ENCODE measurements around the gene ELL2. TPM values are rescaled to one million over a fixed set of nuclear protein-coding genes. Genes with fewer than 3 reads are reported as not detected.

The ELL2 gene
- polyA plus RNA-seq, 1 of the 3 experiments (the other 2 are of a cell fraction) = 18.4 TPM

DNA sequence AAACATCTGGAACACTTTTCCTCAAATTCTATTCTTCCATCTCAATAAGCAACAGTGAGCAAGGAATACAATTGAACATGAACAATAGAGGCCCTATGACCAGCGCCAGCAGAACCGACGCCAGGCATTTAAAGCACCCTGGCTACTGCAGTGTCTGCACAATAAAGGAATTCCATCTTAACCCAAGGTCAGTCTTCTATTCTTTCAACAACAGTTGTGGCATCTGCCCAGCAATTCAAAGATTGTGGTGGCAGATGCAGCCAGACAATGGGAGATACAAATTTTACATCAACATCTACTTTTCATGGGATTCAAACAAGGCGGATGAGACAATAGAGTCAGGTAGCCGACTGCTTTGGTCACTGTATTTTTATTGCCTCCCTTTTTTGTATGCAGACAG, 65.9 kb downstream of the ELL2 start:
- POLR2A ChIA-PET = no interaction called here
- Histone ChIP-seq H3K27me3 (ENCODE audit: insufficient read depth) (no peaks in the 10 kb centered on the region), H3K4me1 (ENCODE audit: control insufficient read depth in 1 of 2, insufficient read depth in 2 of 2, low read depth in 1 of 2, low read length in 1 of 2) (peaks cover 10 to 14% of the 10 kb centered on the region in 2 experiments; a peak in 2 of 4 replicates), H3K9me2 (no peaks in the 10 kb centered on the region), H3K9me3 (no peaks in the 10 kb centered on the region), H3K4me3 (ENCODE audit: low read depth in 2 of 2, low read length in 1 of 2) (no peak overlapping the region), H3K27ac (ENCODE audit: low read depth in 2 of 2, low read length in 1 of 2) (no peak overlapping the region), H3K9ac (no peak overlapping the region), H3K79me2 (ENCODE audit: insufficient read depth) (peaks cover 58% of the 10 kb centered on the region), H2AFZ (ENCODE audit: low read depth) (no peak overlapping the region), H3F3A (replicated peaks; ENCODE audit: insufficient read depth) (peaks cover 40% of the 10 kb centered on the region), H3K4me2 (no peak overlapping the region), H4K20me1 (ENCODE audit: insufficient read depth) (no peaks in the 10 kb centered on the region), H3K36me3 (replicated peaks in 1 of 2; ENCODE audit: control insufficient read depth in 1 of 2, insufficient read depth in 2 of 2, low read length in 1 of 2) (peaks cover 61 to 97% of the 10 kb centered on the region in 2 experiments)
- CTCF ChIA-PET = no interaction called here
- 98% methylated on average over 5 of the region's 5 CpGs for WGBS (ENCODE audit: low lambda C conversion rate)
- DNase-seq = no peak
- no peak for TF ChIP-seq EP300 (IDR thresholded peaks at IDR 0.05; ENCODE audit: borderline replicate concordance in 1 of 2, low read depth in 1 of 2, low read length in 1 of 2)
- TF ChIP-seq ELF1 (IDR thresholded peaks at IDR 0.05) = no peak
- no peak for TF ChIP-seq USF2 (IDR thresholded peaks at IDR 0.05; ENCODE audit: borderline replicate concordance, low read depth, low read length)
- TF ChIP-seq TEAD4 (IDR thresholded peaks at IDR 0.05; ENCODE audit: borderline replicate concordance, insufficient read depth) = no peak
- no peak for TF ChIP-seq MEF2A (IDR thresholded peaks at IDR 0.05; ENCODE audit: borderline replicate concordance, low read depth)

GRCh38 chr5:95895251-95895650, 66.4 kb downstream of the ELL2 start:
- H3K27me3 ChIP-seq (ENCODE audit: insufficient read depth) = no peaks in the 10 kb centered on the region
- no peak overlapping the region for H3K4me2 ChIP-seq
- ChIA-PET CTCF (interaction anchor here (0.9 to 1.2 kb wide), 4 partner anchors 36 to 631 kb away, joined by 3 to 4 read pairs (median 3); no protein-coding TSS in a partner anchor), POLR2A (no interaction called here)
- peaks cover 53% of the 10 kb centered on the region for H3K79me2 ChIP-seq (ENCODE audit: insufficient read depth)
- no peak for DNase-seq
- no peaks in the 10 kb centered on the region for H4K20me1 ChIP-seq (ENCODE audit: insufficient read depth)
- peaks cover 36% of the 10 kb centered on the region for H3F3A ChIP-seq (replicated peaks; ENCODE audit: insufficient read depth)
- peaks cover 4 to 9% of the 10 kb centered on the region in 2 experiments; a peak in 2 of 4 replicates for H3K4me1 ChIP-seq (ENCODE audit: control insufficient read depth in 1 of 2, insufficient read depth in 2 of 2, low read depth in 1 of 2, low read length in 1 of 2)
- no peak for TF ChIP-seq MEF2A (IDR thresholded peaks at IDR 0.05; ENCODE audit: borderline replicate concordance, low read depth)
- TF ChIP-seq SIN3A (IDR thresholded peaks at IDR 0.05; ENCODE audit: borderline replicate concordance, low read depth, low read length) = no peak
- TF ChIP-seq PBX3 (IDR thresholded peaks at IDR 0.05) = no peak
- no peak for TF ChIP-seq TEAD4 (IDR thresholded peaks at IDR 0.05; ENCODE audit: borderline replicate concordance, insufficient read depth)
- no peak for TF ChIP-seq ELF1 (IDR thresholded peaks at IDR 0.05)
- no peak for TF ChIP-seq RCOR1 (IDR thresholded peaks at IDR 0.05; ENCODE audit: low read length)
- no peak for TF ChIP-seq TAF1 (IDR thresholded peaks at IDR 0.05; ENCODE audit: borderline replicate concordance, low read depth, low read length)
- TF ChIP-seq, protein P1, sequence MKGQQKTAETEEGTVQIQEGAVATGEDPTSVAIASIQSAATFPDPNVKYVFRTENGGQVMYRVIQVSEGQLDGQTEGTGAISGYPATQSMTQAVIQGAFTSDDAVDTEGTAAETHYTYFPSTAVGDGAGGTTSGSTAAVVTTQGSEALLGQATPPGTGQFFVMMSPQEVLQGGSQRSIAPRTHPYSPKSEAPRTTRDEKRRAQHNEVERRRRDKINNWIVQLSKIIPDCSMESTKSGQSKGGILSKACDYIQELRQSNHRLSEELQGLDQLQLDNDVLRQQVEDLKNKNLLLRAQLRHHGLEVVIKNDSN (IDR thresholded peaks at IDR 0.05; ENCODE audit: borderline replicate concordance, low read depth) = no peak
- no peak for TF ChIP-seq USF2 (IDR thresholded peaks at IDR 0.05; ENCODE audit: borderline replicate concordance, low read depth, low read length)
- no peak for TF ChIP-seq POLR2AphosphoS5 (IDR thresholded peaks at IDR 0.05; ENCODE audit: low read depth, low read length)
- no peak for TF ChIP-seq MXI1 (IDR thresholded peaks at IDR 0.05; ENCODE audit: low read depth, low read length)
- TF ChIP-seq IRF3 (IDR thresholded peaks at IDR 0.05; ENCODE audit: low read depth, low read length) = no peak
- TF ChIP-seq YY1 (IDR thresholded peaks at IDR 0.05; ENCODE audit: low read depth) = no peak
- no peak for TF ChIP-seq NRF1 (IDR thresholded peaks at IDR 0.05; ENCODE audit: low read depth, low read length)
- TF ChIP-seq, protein P2, sequence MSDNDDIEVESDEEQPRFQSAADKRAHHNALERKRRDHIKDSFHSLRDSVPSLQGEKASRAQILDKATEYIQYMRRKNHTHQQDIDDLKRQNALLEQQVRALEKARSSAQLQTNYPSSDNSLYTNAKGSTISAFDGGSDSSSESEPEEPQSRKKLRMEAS (IDR thresholded peaks at IDR 0.05; ENCODE audit: low read depth) = no peak
- no peak for TF ChIP-seq CTCF (IDR thresholded peaks at IDR 0.05)
- TF ChIP-seq CHD2 (IDR thresholded peaks at IDR 0.05; ENCODE audit: low read length, partially characterized antibody) = no peak
- TF ChIP-seq JUND (IDR thresholded peaks at IDR 0.05) = no peak
- H2AFZ ChIP-seq (ENCODE audit: low read depth) = no peak overlapping the region
- no peaks in the 10 kb centered on the region for H3K9me2 ChIP-seq
- H3K36me3 ChIP-seq (replicated peaks in 1 of 2; ENCODE audit: control insufficient read depth in 1 of 2, insufficient read depth in 2 of 2, low read length in 1 of 2) = peaks cover 66 to 97% of the 10 kb centered on the region in 2 experiments
- H3K4me3 ChIP-seq (ENCODE audit: low read depth in 2 of 2, low read length in 1 of 2) = no peak overlapping the region
- H3K9ac ChIP-seq = no peak overlapping the region
- 92% methylated on average over 3 of the region's 3 CpGs for WGBS (ENCODE audit: low lambda C conversion rate)
- H3K27ac ChIP-seq (ENCODE audit: low read depth in 2 of 2, low read length in 1 of 2) = no peak overlapping the region
- H3K9me3 ChIP-seq = no peaks in the 10 kb centered on the region

Data from SK-N-SH (cell line).